ENCODE results near the gene BRPF1.

The BRPF1 gene

DNA sequence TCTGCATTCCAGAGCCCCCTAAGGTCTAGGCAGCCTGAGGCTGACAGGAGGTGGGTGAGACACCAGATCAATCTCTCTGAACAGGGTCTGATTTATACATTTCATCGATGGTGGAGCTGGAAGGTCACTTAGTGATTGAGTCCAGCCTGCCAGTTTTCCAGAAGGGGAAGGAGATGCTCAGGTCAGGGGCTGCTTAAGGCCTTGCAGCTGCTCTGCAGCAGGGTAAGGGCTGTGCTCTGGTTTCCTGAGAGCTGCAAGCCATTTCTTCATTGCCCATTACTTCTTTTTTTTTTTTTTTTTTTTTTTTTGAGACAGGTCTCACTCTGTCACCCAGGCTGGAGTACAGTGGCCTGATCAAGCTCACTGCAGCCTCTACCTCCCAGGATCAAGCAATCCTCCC, 50.0 kb downstream of the BRPF1 start:
- TF ChIP-seq, protein P1, sequence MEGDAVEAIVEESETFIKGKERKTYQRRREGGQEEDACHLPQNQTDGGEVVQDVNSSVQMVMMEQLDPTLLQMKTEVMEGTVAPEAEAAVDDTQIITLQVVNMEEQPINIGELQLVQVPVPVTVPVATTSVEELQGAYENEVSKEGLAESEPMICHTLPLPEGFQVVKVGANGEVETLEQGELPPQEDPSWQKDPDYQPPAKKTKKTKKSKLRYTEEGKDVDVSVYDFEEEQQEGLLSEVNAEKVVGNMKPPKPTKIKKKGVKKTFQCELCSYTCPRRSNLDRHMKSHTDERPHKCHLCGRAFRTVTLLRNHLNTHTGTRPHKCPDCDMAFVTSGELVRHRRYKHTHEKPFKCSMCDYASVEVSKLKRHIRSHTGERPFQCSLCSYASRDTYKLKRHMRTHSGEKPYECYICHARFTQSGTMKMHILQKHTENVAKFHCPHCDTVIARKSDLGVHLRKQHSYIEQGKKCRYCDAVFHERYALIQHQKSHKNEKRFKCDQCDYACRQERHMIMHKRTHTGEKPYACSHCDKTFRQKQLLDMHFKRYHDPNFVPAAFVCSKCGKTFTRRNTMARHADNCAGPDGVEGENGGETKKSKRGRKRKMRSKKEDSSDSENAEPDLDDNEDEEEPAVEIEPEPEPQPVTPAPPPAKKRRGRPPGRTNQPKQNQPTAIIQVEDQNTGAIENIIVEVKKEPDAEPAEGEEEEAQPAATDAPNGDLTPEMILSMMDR (IDR thresholded peaks at IDR 0.05; ENCODE audit: insufficient read depth, low read length, missing control alignments): no peak
- ChIA-PET CTCF (interaction anchor here (1.9 to 2.0 kb wide), 2 partner anchors 9 to 165 kb away, joined by 6 to 7 read pairs; no protein-coding TSS in a partner anchor), POLR2A (interaction anchor here (0.7 to 1.1 kb wide), 3 partner anchors 9 to 11 kb away, joined by 3 read pairs; partner anchors contain the start of genes ARPC4, CAMK1 and TADA3)
- no peak overlapping the region for H3K4me3 ChIP-seq (ENCODE audit: low read depth, low read length)
- no peak for DNase-seq (ENCODE audit: low read depth, low spot score)

DNA sequence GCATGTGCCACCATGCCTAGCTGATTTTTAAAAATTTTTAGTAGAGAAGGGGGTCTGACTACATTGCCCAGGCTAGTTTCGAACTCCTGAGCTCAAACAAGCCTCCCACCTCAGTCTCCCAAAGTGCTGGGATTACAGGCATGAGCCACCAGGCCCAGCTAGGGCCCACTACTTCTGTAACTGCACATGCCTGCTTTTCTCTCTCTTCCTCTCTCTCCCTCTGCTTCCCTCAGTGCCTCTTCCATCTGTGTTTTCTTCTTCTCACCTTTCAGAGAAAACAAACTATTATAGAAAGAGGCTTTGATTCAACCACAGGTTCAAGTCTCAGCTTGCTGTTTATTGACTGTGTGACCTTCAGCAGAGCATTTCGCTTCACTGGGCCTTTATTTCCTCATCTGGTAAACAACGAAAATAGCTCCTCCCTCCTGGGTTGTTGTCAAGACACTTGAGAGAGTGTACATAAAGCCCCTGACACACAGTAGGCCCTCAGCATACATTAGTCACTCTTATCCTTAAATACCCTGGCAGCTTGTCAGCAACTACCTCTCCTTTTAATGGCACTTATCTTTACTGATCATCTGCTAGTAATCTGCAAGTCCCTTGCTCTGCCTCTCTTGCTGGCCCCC, 50.6 kb downstream of the BRPF1 start:
- POLR2A ChIA-PET: interaction anchor here (0.7 to 1.1 kb wide), 3 partner anchors 8 to 12 kb away, joined by 3 read pairs; partner anchors contain the start of genes ARPC4, CAMK1 and TADA3
- H3K4me3 ChIP-seq (ENCODE audit: low read depth, low read length): no peak overlapping the region
- DNase-seq (ENCODE audit: low read depth, low spot score): no peak
- TF ChIP-seq, protein P1 (IDR thresholded peaks at IDR 0.05; ENCODE audit: insufficient read depth, low read length, missing control alignments): no peak
- CTCF ChIA-PET: interaction anchor here (1.9 to 2.0 kb wide), 2 partner anchors 9 to 164 kb away, joined by 6 to 7 read pairs; no protein-coding TSS in a partner anchor

DNA sequence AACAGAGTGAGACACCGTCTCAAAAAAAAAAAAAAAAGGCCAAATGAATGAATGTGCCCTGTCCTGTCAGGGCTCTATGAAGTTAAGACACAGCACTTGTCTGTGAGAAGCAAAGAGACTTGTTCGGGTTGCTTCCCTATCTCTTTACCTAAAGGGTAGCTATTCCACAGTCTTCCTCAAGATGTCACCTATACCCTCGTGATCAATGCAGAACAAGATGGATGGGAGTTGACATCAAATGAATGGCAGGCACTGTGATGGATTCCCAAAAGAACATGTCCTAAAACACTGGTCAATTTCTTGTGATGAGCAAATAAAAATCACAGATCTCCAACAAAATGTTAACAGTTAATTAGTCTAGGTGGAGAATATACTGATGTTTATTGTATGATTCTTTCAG, 51.2 kb downstream of the BRPF1 start:
- CTCF ChIA-PET: interaction anchor here (0.6 to 1.9 kb wide), 2 partner anchors 164 to 812 kb away, joined by 3 to 6 read pairs; no protein-coding TSS in a partner anchor

DNA sequence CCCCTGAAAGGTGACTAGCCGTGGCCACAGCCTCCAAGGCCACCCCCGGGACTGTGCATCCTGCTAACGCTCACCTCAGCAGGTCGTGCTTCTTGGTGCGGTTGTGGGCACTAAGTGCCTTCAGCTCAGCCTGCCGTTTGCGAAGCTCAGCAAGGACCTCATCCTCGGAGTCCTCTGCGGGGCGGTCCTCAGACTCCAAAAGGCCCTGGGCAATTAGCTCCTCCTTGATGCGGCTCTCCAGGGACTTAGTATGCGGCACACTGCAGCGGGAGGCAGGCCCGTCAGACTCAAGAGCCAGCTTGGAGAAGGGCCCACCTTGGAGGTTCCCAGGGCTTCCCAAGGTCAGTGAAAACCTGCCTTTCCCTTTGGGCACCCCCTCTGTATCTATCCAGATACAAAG, 52.4 kb downstream of the BRPF1 start:
- no peak for DNase-seq (ENCODE audit: low read depth, low spot score)
- ChIA-PET POLR2A (interaction anchor here (1.6 kb wide), 1 partner anchor 9 kb away, joined by 3 read pairs; the partner anchor contains the start of genes ARPC4 and TADA3), CTCF (no interaction called here)
- no peak overlapping the region for H3K4me3 ChIP-seq (ENCODE audit: low read depth, low read length)
- TF ChIP-seq, protein P1 (IDR thresholded peaks at IDR 0.05; ENCODE audit: insufficient read depth, low read length, missing control alignments): no peak

More for the DNA sequence above, 51.2 kb downstream of the BRPF1 start:
- POLR2A ChIA-PET: no interaction called here
- no peak for DNase-seq (ENCODE audit: low read depth, low spot score)
- TF ChIP-seq, protein P1 (IDR thresholded peaks at IDR 0.05; ENCODE audit: insufficient read depth, low read length, missing control alignments): no peak
- H3K4me3 ChIP-seq (ENCODE audit: low read depth, low read length): no peak overlapping the region

DNA sequence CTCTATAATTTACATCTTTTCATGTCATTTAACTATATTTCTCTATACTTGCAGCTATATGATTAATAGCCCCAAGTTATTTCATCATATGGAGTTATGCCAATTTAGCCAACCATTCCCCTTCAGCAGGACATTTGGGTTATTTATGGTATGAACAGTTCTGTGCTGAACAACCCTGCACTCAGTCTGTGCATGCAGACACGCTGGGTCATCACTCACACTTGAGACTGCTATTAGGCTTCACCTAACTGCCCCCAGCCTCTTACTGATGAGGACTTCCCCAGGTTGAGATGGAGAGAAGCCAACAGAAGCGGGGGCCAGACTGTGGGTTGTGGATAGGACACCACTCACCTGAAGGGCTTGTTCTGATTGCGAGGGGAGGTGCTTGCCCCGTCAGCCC, 53.4 kb downstream of the BRPF1 start:
- POLR2A ChIA-PET: interaction anchor here (1.6 kb wide), 1 partner anchor 8 kb away, joined by 3 read pairs; the partner anchor contains the start of genes ARPC4 and TADA3
- CTCF ChIA-PET: no interaction called here
- TF ChIP-seq, protein P1 (IDR thresholded peaks at IDR 0.05; ENCODE audit: insufficient read depth, low read length, missing control alignments): no peak
- no peak overlapping the region for H3K4me3 ChIP-seq (ENCODE audit: low read depth, low read length)
- DNase-seq (ENCODE audit: low read depth, low spot score): no peak

DNA sequence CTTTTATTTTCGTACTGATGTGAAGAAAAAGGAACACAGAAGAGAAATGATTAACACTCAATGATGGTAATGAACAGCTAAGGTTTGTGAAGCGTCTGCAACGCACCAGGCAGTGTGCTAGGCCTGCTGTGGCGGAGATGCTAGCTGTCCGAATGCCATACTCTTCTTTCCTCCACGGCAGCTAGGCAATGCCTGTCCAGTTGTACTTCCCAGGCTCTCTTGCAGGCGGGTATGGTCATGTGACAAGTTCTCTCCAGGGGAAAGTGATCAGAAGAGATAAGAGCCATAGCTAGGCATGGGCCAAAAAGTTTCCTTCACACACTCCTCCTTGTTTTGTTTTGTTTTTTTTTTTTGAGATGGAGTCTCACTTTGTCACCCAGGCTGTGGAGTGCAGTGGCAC, 54.1 kb downstream of the BRPF1 start:
- H3K4me3 ChIP-seq (ENCODE audit: low read depth, low read length): no peak overlapping the region
- CTCF ChIA-PET: interaction anchor here (1.4 kb wide), 1 partner anchor 70 kb away, joined by 3 read pairs; no protein-coding TSS in a partner anchor
- POLR2A ChIA-PET: no interaction called here
- TF ChIP-seq, protein P1 (IDR thresholded peaks at IDR 0.05; ENCODE audit: insufficient read depth, low read length, missing control alignments): no peak
- no peak for DNase-seq (ENCODE audit: low read depth, low spot score)

Measured in AG04449 (cell line).